Neural progenitor cell (in vitro differentiated cells): ENCODE data around the gene NOTCH3. TPM values are rescaled to one million over a fixed set of nuclear protein-coding genes. Genes with fewer than 3 reads are reported as not detected.

Source experiments
- DNase-seq: peaks from one replicate; pipeline ENCODE4 v3.0.0-alpha.2; 2016; ENCODE audit warnings: low spot score
- H2AFZ ChIP-seq: fragments of 200-600 bp; sonication (generic); replicated peaks from 2 replicates; pipeline ENCODE4 v1.6.1; 2016; ENCODE audit warnings: antibody characterized with exemption
- H3F3A ChIP-seq: fragments of 200-600 bp; sonication (generic); 2 replicates; pipeline ENCODE4 v1.6.1; 2016; ENCODE audit warnings: antibody characterized with exemption, low read depth
- H3K27ac ChIP-seq: fragments of 200-600 bp; sonication (generic); 2 replicates; pipeline ENCODE4 v1.5.1; 2016; ENCODE audit warnings: mild to moderate bottlenecking
- H3K27me3 ChIP-seq: fragments of 200-600 bp; sonication (generic); 2 replicates; pipeline ENCODE4 v1.6.1; 2016; ENCODE audit warnings: mild to moderate bottlenecking, moderate library complexity
- H3K36me3 ChIP-seq: fragments of 200-600 bp; sonication (generic); 2 replicates; pipeline ENCODE4 v1.5.1; 2016
- H3K4me1 ChIP-seq: fragments of 200-600 bp; sonication (generic); 2 replicates; pipeline ENCODE4 v1.6.1; 2016; ENCODE audit warnings: mixed run types
- H3K4me2 ChIP-seq: fragments of 200-600 bp; sonication (generic); 2 replicates; pipeline ENCODE4 v1.6.1; 2016
- H3K4me3 ChIP-seq: fragments of 200-600 bp; sonication (generic); 2 replicates; pipeline ENCODE4 v1.5.1; 2016
- H3K79me2 ChIP-seq: fragments of 200-600 bp; sonication (generic); 2 replicates; pipeline ENCODE4 v1.6.1; 2016; ENCODE audit warnings: low read depth
- H3K9ac ChIP-seq: fragments of 200-600 bp; sonication (generic); 2 replicates; pipeline ENCODE4 v1.6.1; 2016
- H3K9me3 ChIP-seq: fragments of 200-600 bp; sonication (generic); 2 replicates; pipeline ENCODE4 v1.5.1; 2016; ENCODE audit warnings: low read depth
- H4K20me1 ChIP-seq: fragments of 200-600 bp; sonication (generic); 2 replicates; pipeline ENCODE4 v1.6.1; 2016; ENCODE audit warnings: low read depth
- H3K27ac Mint-ChIP-seq: 3 replicates; pipeline ENCODE4 v1.8.0; 2021; ENCODE audit warnings: mixed read lengths
- H3K27me3 Mint-ChIP-seq: 2 replicates; pipeline ENCODE4 v1.8.0; 2022; ENCODE audit warnings: low read depth, mild to moderate bottlenecking, inconsistent platforms, moderate library complexity, mixed read lengths; ENCODE audit not compliant: insufficient read depth
- H3K36me3 Mint-ChIP-seq: 3 replicates; pipeline ENCODE4 v1.8.0; 2021; ENCODE audit warnings: mixed read lengths
- H3K4me1 Mint-ChIP-seq: 3 replicates; pipeline ENCODE4 v1.8.0; 2021; ENCODE audit warnings: mixed read lengths
- H3K4me3 Mint-ChIP-seq: 3 replicates; pipeline ENCODE4 v1.8.0; 2021; ENCODE audit warnings: mild to moderate bottlenecking, moderate library complexity, mixed read lengths
- H3K9me3 Mint-ChIP-seq: 3 replicates; pipeline ENCODE4 v1.8.0; 2020; ENCODE audit warnings: mixed read lengths
- CTCF ChIP-seq: fragments of 200-600 bp; sonication (generic); IDR thresholded peaks from 2 replicates; pipeline ENCODE4 v1.5.1; 2017; ENCODE audit warnings: antibody characterized with exemption, mild to moderate bottlenecking
- EZH2 ChIP-seq: fragments of 200-600 bp; sonication (generic); IDR thresholded peaks from 2 replicates; pipeline ENCODE4 v1.6.1; 2017; ENCODE audit warnings: antibody characterized with exemption, mild to moderate bottlenecking, moderate library complexity
- EZH2phosphoT487 ChIP-seq: fragments of 200-600 bp; sonication (generic); IDR thresholded peaks from 2 replicates; pipeline ENCODE4 v1.6.1; 2017; ENCODE audit warnings: antibody characterized with exemption
- total RNA-seq: library from RNA; depleted of rRNA; stranded (reverse); fragments of >200 nt; gene quantifications from 2 replicates; pipeline ENCODE4 v1.2.3, GENCODE V29; 2015; ENCODE audit warnings: low replicate concordance

Gene NOTCH3
- total RNA-seq, 1 donor from 2014 or later: 17.1 TPM

GRCh38 chr19:15249528-15249874 is 48.7 kb upstream of the NOTCH3 start:
- H3K4me1 ChIP-seq: peaks cover 16% of the 10 kb centered on the region
- Mint-ChIP-seq H3K36me3 (peaks cover 35% of the 10 kb centered on the region), H3K4me3 (no peak overlapping the region), H3K4me1 (peaks cover 38% of the 10 kb centered on the region), H3K27me3 (peaks cover 6% of the 10 kb centered on the region), H3K27ac (no peak overlapping the region), H3K9me3 (no peaks in the 10 kb centered on the region)
- DNase-seq: no peak
- H3F3A ChIP-seq: peaks cover 24% of the 10 kb centered on the region
- peaks cover 16% of the 10 kb centered on the region for H3K79me2 ChIP-seq
- TF ChIP-seq CTCF (no peak), EZH2 (no peak), EZH2phosphoT487 (no peak)
- peaks cover 84% of the 10 kb centered on the region for H4K20me1 ChIP-seq
- H3K4me3 ChIP-seq: no peak overlapping the region
- no peaks in the 10 kb centered on the region for H3K36me3 ChIP-seq
- H3K4me2 ChIP-seq: no peak overlapping the region
- H3K27me3 ChIP-seq: no peaks in the 10 kb centered on the region
- no peak overlapping the region for H3K9ac ChIP-seq
- no peak overlapping the region for H3K27ac ChIP-seq
- no peaks in the 10 kb centered on the region for H3K9me3 ChIP-seq
- no peak overlapping the region for H2AFZ ChIP-seq

- Mint-ChIP-seq H3K9me3 (no peaks in the 10 kb centered on the region), H3K4me1 (peaks cover 39% of the 10 kb centered on the region), H3K27me3 (peaks cover 8% of the 10 kb centered on the region), H3K4me3 (no peak overlapping the region), H3K27ac (peak overlapping the region; percentile 54), H3K36me3 (peaks cover 30% of the 10 kb centered on the region)
- Histone ChIP-seq H3K27me3 (no peaks in the 10 kb centered on the region), H3K79me2 (peaks cover 16% of the 10 kb centered on the region), H3K27ac (no peak overlapping the region), H2AFZ (no peak overlapping the region), H3K4me1 (peaks cover 16% of the 10 kb centered on the region), H3K9me3 (no peaks in the 10 kb centered on the region), H3K9ac (no peak overlapping the region), H3K4me3 (no peak overlapping the region), H3K36me3 (no peaks in the 10 kb centered on the region), H3F3A (peaks cover 19% of the 10 kb centered on the region), H4K20me1 (peaks cover 78% of the 10 kb centered on the region), H3K4me2 (no peak overlapping the region)
- DNase-seq: no peak
- TF ChIP-seq EZH2phosphoT487: no peak
- TF ChIP-seq CTCF: no peak
- no peak for TF ChIP-seq EZH2
Measured at GRCh38 chr19:15248648-15249527, 48.1 kb upstream of the NOTCH3 start.

- Mint-ChIP-seq H3K4me3 (no peak overlapping the region), H3K4me1 (peaks cover 38% of the 10 kb centered on the region), H3K36me3 (peaks cover 32% of the 10 kb centered on the region), H3K27ac (peak overlapping the region; percentile 54), H3K27me3 (peaks cover 9% of the 10 kb centered on the region), H3K9me3 (no peaks in the 10 kb centered on the region)
- H4K20me1 ChIP-seq: peaks cover 70% of the 10 kb centered on the region
- no peaks in the 10 kb centered on the region for H3K36me3 ChIP-seq
- H3K4me1 ChIP-seq: peaks cover 16% of the 10 kb centered on the region
- DNase-seq: no peak
- no peak overlapping the region for H3K27ac ChIP-seq
- H3F3A ChIP-seq: peaks cover 17% of the 10 kb centered on the region
- no peaks in the 10 kb centered on the region for H3K27me3 ChIP-seq
- H3K9ac ChIP-seq: peak overlapping the region; percentile 42
- peaks cover 16% of the 10 kb centered on the region for H3K79me2 ChIP-seq
- H3K4me2 ChIP-seq: no peak overlapping the region
- no peak for TF ChIP-seq EZH2phosphoT487
- TF ChIP-seq EZH2: no peak
- no peak for TF ChIP-seq CTCF
- no peak overlapping the region for H3K4me3 ChIP-seq
- H2AFZ ChIP-seq: no peak overlapping the region
- H3K9me3 ChIP-seq: no peaks in the 10 kb centered on the region
Measured at GRCh38 chr19:15248106-15248505, 47.3 kb upstream of the NOTCH3 start.
